ENCODE measurements around the gene MAST3.

GRCh38 chr19:18102916-18103542, 5.5 kb downstream of the MAST3 start:
- no peak for TF ChIP-seq TAF1 (conservative IDR thresholded peaks at IDR 0.05)
- no peak for TF ChIP-seq CTCF (IDR thresholded peaks at IDR 0.05; ENCODE audit: low read depth, low read length, missing input control)
- no peak for TF ChIP-seq JUND (IDR thresholded peaks at IDR 0.05)
- TF ChIP-seq EGR1 (IDR thresholded peaks at IDR 0.05; ENCODE audit: low read depth in 2 of 2): no peak
- TF ChIP-seq GABPA (IDR thresholded peaks at IDR 0.05 in 1 of 2, conservative IDR thresholded peaks at IDR 0.05 in 1 of 2): no peak
- TF ChIP-seq ATF3 (IDR thresholded peaks at IDR 0.05): no peak
- TF ChIP-seq SP1 (IDR thresholded peaks at IDR 0.05): no peak
- TF ChIP-seq, protein P1, sequence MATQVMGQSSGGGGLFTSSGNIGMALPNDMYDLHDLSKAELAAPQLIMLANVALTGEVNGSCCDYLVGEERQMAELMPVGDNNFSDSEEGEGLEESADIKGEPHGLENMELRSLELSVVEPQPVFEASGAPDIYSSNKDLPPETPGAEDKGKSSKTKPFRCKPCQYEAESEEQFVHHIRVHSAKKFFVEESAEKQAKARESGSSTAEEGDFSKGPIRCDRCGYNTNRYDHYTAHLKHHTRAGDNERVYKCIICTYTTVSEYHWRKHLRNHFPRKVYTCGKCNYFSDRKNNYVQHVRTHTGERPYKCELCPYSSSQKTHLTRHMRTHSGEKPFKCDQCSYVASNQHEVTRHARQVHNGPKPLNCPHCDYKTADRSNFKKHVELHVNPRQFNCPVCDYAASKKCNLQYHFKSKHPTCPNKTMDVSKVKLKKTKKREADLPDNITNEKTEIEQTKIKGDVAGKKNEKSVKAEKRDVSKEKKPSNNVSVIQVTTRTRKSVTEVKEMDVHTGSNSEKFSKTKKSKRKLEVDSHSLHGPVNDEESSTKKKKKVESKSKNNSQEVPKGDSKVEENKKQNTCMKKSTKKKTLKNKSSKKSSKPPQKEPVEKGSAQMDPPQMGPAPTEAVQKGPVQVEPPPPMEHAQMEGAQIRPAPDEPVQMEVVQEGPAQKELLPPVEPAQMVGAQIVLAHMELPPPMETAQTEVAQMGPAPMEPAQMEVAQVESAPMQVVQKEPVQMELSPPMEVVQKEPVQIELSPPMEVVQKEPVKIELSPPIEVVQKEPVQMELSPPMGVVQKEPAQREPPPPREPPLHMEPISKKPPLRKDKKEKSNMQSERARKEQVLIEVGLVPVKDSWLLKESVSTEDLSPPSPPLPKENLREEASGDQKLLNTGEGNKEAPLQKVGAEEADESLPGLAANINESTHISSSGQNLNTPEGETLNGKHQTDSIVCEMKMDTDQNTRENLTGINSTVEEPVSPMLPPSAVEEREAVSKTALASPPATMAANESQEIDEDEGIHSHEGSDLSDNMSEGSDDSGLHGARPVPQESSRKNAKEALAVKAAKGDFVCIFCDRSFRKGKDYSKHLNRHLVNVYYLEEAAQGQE (IDR thresholded peaks at IDR 0.05): no peak
- TF ChIP-seq MAX (IDR thresholded peaks at IDR 0.05): no peak

Data from liver (tissue), 3 donors.